ENCODE measurements around the gene RITA1. TPM values are rescaled to one million over a fixed set of nuclear protein-coding genes. Genes with fewer than 3 reads are reported as not detected.

RITA1 gene
- total and polyA plus RNA-seq, 2 experiments from 2014 or later = 20.0 to 40.4 TPM

DNA sequence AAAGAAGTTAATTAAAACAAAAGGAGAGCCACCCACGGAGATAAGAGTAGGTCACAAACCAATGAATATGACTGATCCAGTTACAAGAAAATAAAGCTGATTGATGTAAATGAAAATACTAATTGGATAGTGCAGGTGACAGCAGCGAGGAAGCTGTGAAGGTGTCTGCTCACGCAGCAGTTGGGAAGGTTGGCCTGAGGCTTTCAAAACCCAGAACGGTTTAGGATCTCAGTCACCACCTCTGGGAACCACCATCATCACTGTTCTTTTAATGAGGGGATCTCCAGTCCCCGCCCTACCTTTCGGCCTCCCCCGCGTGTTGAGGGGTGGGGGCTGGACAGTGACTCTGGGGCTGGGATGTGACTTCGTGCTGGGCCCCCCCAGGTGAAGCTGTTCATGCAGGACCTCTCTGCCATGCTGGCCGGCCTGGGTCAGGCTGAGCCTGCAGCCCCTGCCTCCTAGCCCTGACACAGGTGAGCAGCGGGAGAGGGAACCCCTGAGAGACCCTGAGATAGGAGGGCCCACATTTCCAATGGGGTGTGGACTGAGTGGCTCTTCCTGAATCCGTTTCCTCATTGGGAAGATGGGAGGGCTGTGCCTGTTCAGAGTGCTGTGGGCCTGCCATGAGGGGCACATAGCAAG is 28.2 kb upstream of the RITA1 start:
- DNase-seq (ENCODE audit: low spot score) (no peak), ATAC-seq (no peak)
- no peak overlapping the region for H3K27ac ChIP-seq (ENCODE audit: low read depth)
- Mint-ChIP-seq H3K27me3 (ENCODE audit: insufficient read depth, low read depth, poor library complexity) (peaks cover 36% of the 10 kb centered on the region), H3K36me3 (ENCODE audit: low read depth) (peaks cover 45% of the 10 kb centered on the region), H3K4me3 (no peak overlapping the region; the same call in 2 of the 3 replicates), H3K27ac (no peak overlapping the region), H3K4me1 (peaks cover 18% of the 10 kb centered on the region), H3K9me3 (peaks cover 3% of the 10 kb centered on the region; the same call in 1 of the 3 replicates)
- peaks cover 19% of the 10 kb centered on the region for H3F3A ChIP-seq (replicated peaks; ENCODE audit: low read depth)
- no peaks in the 10 kb centered on the region; the same call in 1 of the 2 replicates for H3K36me3 ChIP-seq (ENCODE audit: insufficient read depth)
- no peaks in the 10 kb centered on the region for H3K9me2 ChIP-seq (ENCODE audit: insufficient read depth)
- H3K27me3 ChIP-seq (ENCODE audit: insufficient read depth) = peaks cover 15% of the 10 kb centered on the region
- no peak overlapping the region for H3K4me3 ChIP-seq
- no peak overlapping the region for H2AFZ ChIP-seq
- no peaks in the 10 kb centered on the region for H3K79me2 ChIP-seq (replicated peaks; ENCODE audit: insufficient read depth)
- H3K4me2 ChIP-seq = no peak overlapping the region
- peaks cover 3% of the 10 kb centered on the region; the same call in 1 of the 2 replicates for H4K20me1 ChIP-seq (replicated peaks; ENCODE audit: insufficient read depth)
- peaks cover 18% of the 10 kb centered on the region; the same call in 1 of the 2 replicates for H3K4me1 ChIP-seq (ENCODE audit: insufficient read depth)
- TF ChIP-seq STAT1 (IDR thresholded peaks at IDR 0.05; ENCODE audit: unreplicated experiment) = no peak
- TF ChIP-seq, protein P1, sequence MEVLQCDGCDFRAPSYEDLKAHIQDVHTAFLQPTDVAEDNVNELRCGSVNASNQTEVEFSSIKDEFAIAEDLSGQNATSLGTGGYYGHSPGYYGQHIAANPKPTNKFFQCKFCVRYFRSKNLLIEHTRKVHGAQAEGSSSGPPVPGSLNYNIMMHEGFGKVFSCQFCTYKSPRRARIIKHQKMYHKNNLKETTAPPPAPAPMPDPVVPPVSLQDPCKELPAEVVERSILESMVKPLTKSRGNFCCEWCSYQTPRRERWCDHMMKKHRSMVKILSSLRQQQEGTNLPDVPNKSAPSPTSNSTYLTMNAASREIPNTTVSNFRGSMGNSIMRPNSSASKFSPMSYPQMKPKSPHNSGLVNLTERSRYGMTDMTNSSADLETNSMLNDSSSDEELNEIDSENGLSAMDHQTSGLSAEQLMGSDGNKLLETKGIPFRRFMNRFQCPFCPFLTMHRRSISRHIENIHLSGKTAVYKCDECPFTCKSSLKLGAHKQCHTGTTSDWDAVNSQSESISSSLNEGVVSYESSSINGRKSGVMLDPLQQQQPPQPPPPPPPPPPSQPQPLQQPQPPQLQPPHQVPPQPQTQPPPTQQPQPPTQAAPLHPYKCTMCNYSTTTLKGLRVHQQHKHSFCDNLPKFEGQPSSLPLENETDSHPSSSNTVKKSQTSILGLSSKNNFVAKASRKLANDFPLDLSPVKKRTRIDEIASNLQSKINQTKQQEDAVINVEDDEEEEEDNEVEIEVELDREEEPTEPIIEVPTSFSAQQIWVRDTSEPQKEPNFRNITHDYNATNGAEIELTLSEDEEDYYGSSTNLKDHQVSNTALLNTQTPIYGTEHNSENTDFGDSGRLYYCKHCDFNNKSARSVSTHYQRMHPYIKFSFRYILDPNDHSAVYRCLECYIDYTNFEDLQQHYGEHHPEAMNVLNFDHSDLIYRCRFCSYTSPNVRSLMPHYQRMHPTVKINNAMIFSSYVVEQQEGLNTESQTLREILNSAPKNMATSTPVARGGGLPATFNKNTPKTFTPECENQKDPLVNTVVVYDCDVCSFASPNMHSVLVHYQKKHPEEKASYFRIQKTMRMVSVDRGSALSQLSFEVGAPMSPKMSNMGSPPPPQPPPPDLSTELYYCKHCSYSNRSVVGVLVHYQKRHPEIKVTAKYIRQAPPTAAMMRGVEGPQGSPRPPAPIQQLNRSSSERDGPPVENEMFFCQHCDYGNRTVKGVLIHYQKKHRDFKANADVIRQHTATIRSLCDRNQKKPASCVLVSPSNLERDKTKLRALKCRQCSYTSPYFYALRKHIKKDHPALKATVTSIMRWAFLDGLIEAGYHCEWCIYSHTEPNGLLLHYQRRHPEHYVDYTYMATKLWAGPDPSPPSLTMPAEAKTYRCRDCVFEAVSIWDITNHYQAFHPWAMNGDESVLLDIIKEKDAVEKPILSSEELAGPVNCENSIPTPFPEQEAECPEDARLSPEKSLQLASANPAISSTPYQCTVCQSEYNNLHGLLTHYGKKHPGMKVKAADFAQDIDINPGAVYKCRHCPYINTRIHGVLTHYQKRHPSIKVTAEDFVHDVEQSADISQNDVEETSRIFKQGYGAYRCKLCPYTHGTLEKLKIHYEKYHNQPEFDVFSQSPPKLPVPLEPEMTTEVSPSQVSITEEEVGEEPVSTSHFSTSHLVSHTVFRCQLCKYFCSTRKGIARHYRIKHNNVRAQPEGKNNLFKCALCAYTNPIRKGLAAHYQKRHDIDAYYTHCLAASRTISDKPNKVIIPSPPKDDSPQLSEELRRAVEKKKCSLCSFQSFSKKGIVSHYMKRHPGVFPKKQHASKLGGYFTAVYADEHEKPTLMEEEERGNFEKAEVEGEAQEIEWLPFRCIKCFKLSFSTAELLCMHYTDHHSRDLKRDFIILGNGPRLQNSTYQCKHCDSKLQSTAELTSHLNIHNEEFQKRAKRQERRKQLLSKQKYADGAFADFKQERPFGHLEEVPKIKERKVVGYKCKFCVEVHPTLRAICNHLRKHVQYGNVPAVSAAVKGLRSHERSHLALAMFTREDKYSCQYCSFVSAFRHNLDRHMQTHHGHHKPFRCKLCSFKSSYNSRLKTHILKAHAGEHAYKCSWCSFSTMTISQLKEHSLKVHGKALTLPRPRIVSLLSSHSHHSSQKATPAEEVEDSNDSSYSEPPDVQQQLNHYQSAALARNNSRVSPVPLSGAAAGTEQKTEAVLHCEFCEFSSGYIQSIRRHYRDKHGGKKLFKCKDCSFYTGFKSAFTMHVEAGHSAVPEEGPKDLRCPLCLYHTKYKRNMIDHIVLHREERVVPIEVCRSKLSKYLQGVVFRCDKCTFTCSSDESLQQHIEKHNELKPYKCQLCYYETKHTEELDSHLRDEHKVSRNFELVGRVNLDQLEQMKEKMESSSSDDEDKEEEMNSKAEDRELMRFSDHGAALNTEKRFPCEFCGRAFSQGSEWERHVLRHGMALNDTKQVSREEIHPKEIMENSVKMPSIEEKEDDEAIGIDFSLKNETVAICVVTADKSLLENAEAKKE (CRISPR knock-in tag; IDR thresholded peaks at IDR 0.05) = no peak
- no peak for TF ChIP-seq ZNF331 (CRISPR knock-in tag; IDR thresholded peaks at IDR 0.05; ENCODE audit: low read depth)
- TF ChIP-seq CREB1 (CRISPR knock-in tag; IDR thresholded peaks at IDR 0.05; ENCODE audit: low read depth) = no peak
- no peak for TF ChIP-seq EZH2phosphoT487 (IDR thresholded peaks at IDR 0.05; ENCODE audit: unreplicated experiment)
- no peak for TF ChIP-seq ZNF114 (CRISPR knock-in tag; IDR thresholded peaks at IDR 0.05)
- no peak for TF ChIP-seq EZH2 (IDR thresholded peaks at IDR 0.05; ENCODE audit: low read depth, unreplicated experiment)
- TF ChIP-seq POLR2AphosphoS5 (IDR thresholded peaks at IDR 0.05; ENCODE audit: low read depth) = no peak
- TF ChIP-seq, protein P2, sequence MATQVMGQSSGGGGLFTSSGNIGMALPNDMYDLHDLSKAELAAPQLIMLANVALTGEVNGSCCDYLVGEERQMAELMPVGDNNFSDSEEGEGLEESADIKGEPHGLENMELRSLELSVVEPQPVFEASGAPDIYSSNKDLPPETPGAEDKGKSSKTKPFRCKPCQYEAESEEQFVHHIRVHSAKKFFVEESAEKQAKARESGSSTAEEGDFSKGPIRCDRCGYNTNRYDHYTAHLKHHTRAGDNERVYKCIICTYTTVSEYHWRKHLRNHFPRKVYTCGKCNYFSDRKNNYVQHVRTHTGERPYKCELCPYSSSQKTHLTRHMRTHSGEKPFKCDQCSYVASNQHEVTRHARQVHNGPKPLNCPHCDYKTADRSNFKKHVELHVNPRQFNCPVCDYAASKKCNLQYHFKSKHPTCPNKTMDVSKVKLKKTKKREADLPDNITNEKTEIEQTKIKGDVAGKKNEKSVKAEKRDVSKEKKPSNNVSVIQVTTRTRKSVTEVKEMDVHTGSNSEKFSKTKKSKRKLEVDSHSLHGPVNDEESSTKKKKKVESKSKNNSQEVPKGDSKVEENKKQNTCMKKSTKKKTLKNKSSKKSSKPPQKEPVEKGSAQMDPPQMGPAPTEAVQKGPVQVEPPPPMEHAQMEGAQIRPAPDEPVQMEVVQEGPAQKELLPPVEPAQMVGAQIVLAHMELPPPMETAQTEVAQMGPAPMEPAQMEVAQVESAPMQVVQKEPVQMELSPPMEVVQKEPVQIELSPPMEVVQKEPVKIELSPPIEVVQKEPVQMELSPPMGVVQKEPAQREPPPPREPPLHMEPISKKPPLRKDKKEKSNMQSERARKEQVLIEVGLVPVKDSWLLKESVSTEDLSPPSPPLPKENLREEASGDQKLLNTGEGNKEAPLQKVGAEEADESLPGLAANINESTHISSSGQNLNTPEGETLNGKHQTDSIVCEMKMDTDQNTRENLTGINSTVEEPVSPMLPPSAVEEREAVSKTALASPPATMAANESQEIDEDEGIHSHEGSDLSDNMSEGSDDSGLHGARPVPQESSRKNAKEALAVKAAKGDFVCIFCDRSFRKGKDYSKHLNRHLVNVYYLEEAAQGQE (IDR thresholded peaks at IDR 0.05; ENCODE audit: unreplicated experiment) = no peak
- TF ChIP-seq, protein P3, sequence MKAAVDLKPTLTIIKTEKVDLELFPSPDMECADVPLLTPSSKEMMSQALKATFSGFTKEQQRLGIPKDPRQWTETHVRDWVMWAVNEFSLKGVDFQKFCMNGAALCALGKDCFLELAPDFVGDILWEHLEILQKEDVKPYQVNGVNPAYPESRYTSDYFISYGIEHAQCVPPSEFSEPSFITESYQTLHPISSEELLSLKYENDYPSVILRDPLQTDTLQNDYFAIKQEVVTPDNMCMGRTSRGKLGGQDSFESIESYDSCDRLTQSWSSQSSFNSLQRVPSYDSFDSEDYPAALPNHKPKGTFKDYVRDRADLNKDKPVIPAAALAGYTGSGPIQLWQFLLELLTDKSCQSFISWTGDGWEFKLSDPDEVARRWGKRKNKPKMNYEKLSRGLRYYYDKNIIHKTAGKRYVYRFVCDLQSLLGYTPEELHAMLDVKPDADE (IDR thresholded peaks at IDR 0.05) = no peak
- TF ChIP-seq, protein P4, sequence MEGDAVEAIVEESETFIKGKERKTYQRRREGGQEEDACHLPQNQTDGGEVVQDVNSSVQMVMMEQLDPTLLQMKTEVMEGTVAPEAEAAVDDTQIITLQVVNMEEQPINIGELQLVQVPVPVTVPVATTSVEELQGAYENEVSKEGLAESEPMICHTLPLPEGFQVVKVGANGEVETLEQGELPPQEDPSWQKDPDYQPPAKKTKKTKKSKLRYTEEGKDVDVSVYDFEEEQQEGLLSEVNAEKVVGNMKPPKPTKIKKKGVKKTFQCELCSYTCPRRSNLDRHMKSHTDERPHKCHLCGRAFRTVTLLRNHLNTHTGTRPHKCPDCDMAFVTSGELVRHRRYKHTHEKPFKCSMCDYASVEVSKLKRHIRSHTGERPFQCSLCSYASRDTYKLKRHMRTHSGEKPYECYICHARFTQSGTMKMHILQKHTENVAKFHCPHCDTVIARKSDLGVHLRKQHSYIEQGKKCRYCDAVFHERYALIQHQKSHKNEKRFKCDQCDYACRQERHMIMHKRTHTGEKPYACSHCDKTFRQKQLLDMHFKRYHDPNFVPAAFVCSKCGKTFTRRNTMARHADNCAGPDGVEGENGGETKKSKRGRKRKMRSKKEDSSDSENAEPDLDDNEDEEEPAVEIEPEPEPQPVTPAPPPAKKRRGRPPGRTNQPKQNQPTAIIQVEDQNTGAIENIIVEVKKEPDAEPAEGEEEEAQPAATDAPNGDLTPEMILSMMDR (conservative IDR thresholded peaks at IDR 0.05; ENCODE audit: low read depth in 2 of 2) = no peak
- TF ChIP-seq NANOG (IDR thresholded peaks at IDR 0.05; ENCODE audit: borderline replicate concordance) = no peak
- TF ChIP-seq JUNB (IDR thresholded peaks at IDR 0.05; ENCODE audit: unreplicated experiment) = no peak
